B cell (primary cell): Measurements from ENCODE around the gene MSANTD3.

Experiments
- EZH2 ChIP-seq: IDR thresholded peaks from 2 replicates; pipeline ENCODE4 v1.6.1; 2012; ENCODE audit warnings: borderline replicate concordance, low read depth, mild to moderate bottlenecking, moderate library complexity, low read length; ENCODE audit not compliant: insufficient read depth, poor library complexity, severe bottlenecking
- TF ChIP-seq, protein P1 (sequence below): fragments of 200-600 bp; IDR thresholded peaks from one replicate; pipeline ENCODE4 v1.8.0; 2022; ENCODE audit warnings: antibody characterized with exemption, mild to moderate bottlenecking

DNA sequence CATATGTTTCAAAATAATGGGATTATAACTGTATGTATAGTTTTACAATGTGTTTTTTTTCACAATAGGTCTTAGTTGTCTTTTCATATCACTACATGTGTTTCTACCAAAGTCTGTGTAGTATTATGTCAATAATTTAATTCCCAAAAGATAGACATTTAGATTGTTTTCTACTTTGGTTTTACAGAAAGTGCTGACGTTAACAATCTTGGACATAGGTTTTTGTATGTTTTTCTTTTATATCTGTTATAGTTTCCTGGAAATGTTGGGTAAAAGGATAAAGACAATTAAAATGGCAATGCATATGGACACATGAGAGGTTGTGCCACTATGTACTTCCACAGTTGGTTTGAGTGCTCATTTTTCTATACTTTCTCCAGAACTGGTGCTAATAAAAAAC lies 61.2 kb downstream of the MSANTD3 start:
- TF ChIP-seq, protein P1, sequence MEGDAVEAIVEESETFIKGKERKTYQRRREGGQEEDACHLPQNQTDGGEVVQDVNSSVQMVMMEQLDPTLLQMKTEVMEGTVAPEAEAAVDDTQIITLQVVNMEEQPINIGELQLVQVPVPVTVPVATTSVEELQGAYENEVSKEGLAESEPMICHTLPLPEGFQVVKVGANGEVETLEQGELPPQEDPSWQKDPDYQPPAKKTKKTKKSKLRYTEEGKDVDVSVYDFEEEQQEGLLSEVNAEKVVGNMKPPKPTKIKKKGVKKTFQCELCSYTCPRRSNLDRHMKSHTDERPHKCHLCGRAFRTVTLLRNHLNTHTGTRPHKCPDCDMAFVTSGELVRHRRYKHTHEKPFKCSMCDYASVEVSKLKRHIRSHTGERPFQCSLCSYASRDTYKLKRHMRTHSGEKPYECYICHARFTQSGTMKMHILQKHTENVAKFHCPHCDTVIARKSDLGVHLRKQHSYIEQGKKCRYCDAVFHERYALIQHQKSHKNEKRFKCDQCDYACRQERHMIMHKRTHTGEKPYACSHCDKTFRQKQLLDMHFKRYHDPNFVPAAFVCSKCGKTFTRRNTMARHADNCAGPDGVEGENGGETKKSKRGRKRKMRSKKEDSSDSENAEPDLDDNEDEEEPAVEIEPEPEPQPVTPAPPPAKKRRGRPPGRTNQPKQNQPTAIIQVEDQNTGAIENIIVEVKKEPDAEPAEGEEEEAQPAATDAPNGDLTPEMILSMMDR: no peak
- TF ChIP-seq EZH2: no peak
